Endothelial cell of umbilical vein (primary cell): ENCODE data around the gene ELAC1.

ENCODE experiments used
- EZH2 ChIP-seq: IDR thresholded peaks from 2 replicates; pipeline ENCODE4 v1.6.1; 2012; ENCODE audit warnings: borderline replicate concordance, low read depth, mild to moderate bottlenecking, moderate library complexity, low read length, inconsistent platforms; ENCODE audit not compliant: severe bottlenecking
- MAX ChIP-seq: IDR thresholded peaks from 2 replicates; pipeline ENCODE4 v1.6.1; 2011; ENCODE audit not compliant: insufficient read depth, insufficient read length
- POLR2A ChIP-seq: IDR thresholded peaks from 2 replicates; pipeline ENCODE4 v1.6.1; 2012; ENCODE audit warnings: low read depth, mild to moderate bottlenecking, control low read depth, low read length
- POLR2AphosphoS5 ChIP-seq: IDR thresholded peaks from 2 replicates; pipeline ENCODE4 v1.6.1; 2012; ENCODE audit warnings: low read depth, mild to moderate bottlenecking, control low read depth, low read length, moderate library complexity; ENCODE audit not compliant: insufficient read depth
- TF ChIP-seq, protein P1 (sequence below), 2 donors: IDR thresholded peaks; 1 replicate in 1 of 2; 2 replicates in 1 of 2; pipeline ENCODE4 v1.5.1; 2011; ENCODE audit warnings: low read length in 2 of 2, mild to moderate bottlenecking in 2 of 2, moderate library complexity in 2 of 2, control low read depth in 1 of 2, inconsistent platforms in 1 of 2, low read depth in 1 of 2; ENCODE audit not compliant: insufficient read depth in 1 of 2; ENCODE audit errors: extremely low read depth in 1 of 2

- TF ChIP-seq, protein P1, sequence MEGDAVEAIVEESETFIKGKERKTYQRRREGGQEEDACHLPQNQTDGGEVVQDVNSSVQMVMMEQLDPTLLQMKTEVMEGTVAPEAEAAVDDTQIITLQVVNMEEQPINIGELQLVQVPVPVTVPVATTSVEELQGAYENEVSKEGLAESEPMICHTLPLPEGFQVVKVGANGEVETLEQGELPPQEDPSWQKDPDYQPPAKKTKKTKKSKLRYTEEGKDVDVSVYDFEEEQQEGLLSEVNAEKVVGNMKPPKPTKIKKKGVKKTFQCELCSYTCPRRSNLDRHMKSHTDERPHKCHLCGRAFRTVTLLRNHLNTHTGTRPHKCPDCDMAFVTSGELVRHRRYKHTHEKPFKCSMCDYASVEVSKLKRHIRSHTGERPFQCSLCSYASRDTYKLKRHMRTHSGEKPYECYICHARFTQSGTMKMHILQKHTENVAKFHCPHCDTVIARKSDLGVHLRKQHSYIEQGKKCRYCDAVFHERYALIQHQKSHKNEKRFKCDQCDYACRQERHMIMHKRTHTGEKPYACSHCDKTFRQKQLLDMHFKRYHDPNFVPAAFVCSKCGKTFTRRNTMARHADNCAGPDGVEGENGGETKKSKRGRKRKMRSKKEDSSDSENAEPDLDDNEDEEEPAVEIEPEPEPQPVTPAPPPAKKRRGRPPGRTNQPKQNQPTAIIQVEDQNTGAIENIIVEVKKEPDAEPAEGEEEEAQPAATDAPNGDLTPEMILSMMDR (IDR thresholded peaks at IDR 0.05; ENCODE audit: extremely low read depth in 1 of 2, insufficient read depth in 1 of 2, low read depth in 1 of 2, low read length in 2 of 2) = no peak
- TF ChIP-seq EZH2 (no peak), POLR2A (no peak), POLR2AphosphoS5 (no peak), MAX (no peak)
These were observed 15.0 kb downstream of the ELAC1 start for GRCh38 chr18:50982802-50983179.
